ENCODE measurements around the gene RHOBTB1.
A peak's percentile ranks its signal among the peaks of the same experiment; 100 is the strongest.
"Not testable (repeated sequence)": the region's sequence is repeated elsewhere in the genome, so short reads cannot be mapped to it uniquely, and the experiment has no call there.

RHOBTB1 gene

DNA sequence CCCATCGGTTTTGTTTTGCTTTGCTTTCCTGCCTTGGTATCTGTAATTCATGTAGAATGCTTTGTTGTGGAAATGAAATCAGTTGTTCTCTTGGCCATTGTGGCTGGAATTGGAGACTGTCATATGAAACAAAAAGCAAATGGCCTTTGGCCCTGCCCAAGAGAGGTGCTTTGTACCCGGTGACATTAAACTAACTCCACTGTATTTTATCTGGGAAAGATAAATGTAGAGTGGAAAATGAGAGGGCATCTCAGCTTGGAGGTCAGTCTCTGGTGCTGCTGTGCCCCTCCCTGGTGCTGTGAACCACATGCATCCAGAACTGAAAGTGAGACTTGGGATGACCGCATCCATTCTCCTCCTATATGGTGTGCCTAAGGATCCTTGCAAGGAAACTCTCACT, 90.3 kb downstream of the RHOBTB1 start:
- DNase-seq: no peak

DNA sequence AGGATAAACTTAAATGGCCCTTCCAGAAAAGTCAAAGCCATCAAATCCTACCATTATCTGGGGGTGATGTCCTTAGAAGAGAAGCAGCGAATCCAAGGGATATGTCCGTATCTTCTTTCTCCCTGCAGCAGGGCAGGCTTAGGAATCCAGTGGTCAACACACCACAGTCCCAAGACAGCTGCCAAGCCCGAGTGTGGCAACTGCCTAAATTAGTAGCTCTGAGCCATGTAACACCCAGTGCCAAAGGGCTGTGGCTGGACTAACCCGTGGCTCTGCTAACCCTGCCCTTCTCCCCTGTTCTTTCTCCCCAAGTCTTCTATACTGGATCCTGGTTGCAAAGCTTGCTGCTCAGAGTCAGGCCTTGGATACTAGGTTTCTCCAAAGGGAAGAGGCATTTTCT, 90.9 kb downstream of the RHOBTB1 start:
- DNase-seq: no peak

DNA sequence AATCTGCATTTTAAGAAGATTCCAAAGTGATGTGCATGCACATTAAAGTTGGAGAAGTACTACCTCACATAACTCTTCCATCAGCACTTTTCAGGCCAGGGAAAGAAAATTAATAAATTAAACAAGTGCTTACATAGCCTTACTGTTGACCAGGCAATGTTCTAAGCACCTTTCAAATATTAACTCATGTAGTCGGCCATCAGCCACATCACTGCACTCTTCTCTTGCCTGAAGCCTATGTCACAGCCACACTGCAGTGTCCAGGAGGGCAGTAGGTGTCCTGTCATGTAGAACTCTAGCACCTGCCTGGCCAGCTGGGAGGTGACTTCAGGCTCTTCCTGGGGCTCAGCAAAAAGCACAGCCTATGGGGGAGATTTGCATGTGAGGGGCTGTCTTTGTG, 94.2 kb downstream of the RHOBTB1 start:
- no peak for DNase-seq

DNA sequence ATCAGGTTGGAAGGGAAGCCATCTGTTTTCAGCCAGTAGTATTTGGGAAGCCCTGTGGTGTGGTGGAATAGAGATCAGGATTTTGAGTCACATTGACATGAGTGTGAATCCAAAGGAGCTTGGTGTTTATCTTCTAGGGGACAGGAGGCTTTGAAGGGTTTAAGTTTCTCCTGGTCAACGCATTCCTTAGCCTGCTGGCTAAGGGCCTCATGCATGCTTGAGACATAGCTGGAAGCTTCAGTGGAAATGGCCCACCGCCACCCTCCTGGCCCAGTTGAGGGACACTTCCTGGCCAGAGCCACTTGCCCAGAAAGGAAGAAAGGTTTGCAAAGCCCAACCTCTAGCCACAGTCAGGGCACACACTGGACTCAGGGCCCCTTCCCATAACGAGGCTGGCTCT, 94.8 kb downstream of the RHOBTB1 start:
- no peak for DNase-seq

DNA sequence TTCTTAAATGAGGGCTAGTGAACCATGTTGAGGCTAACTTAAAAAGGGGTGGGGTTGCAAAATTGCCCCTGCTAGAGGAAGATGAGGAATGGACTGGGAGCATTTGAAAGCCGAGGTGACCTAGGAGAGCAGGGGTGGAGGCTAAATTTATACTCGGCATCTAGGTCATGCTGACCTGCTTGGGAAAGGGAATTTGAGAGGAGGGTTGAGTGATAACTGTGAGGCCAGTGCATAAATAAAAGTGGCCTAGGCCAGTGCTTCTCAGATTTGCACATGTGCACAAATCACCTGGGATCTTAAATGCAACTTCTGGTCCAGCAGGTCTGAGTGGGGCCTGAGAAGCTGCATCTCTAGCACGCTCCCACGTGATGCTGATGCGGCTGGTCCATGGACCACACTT, 95.3 kb downstream of the RHOBTB1 start:
- DNase-seq: no peak

DNA sequence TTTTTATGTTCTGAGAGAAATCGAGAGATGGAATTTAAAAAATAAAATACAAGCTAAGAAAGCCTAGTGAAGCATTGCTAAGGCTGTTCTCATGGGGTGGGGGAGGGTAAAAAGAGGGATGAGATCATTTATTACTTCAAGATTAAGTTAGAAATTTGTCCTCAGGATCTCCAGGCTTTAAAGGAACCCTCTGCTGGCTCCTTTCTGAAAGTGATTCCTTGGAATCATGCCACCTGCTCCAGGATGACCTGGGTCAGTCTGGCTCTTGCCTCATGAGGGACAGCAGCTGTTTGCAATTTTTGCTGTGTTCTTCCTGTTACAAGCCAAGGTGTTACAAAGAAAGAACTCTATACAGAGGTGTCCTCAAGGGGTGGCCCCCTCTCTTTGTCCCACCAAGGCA, 95.9 kb downstream of the RHOBTB1 start:
- DNase-seq: no peak

DNA sequence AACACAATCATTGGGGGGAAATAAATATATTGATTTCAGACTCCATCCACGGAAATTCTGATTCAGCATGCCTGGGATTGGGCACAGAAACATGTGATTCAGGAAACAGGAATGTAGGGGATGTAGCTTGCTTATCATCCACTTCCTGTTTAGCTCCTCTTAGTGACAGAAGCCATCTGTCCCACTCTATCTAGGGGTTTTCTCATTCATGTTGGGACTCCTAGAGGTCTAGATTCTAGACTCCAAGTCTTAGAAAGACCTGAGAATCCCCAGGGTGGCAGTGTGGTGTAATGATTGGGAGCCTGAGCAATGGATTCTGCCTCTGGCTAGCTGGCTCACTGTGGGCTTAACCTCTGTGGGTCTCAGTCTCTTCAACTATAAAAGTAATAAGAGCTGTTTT, 97.8 kb downstream of the RHOBTB1 start:
- DNase-seq: no peak

DNA sequence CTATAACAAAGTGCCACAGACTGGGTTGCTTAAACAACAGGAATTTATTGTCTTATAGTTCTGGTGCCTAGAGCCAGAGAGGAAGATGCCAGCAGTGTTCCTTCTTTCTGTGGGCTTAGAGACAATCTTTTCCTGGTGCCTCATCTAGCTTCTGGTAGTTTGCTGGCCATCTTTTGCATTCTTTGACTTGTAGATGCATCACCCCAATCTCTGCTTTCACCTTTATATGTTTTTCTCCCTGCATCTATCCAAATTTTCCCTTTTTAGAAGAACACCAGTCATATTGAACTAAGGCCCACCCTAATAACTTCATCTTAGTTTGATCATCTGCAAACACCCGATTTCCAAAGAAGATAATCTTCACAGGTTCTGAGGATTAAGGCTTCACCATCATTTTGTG, 98.9 kb downstream of the RHOBTB1 start:
- DNase-seq: no peak

DNA sequence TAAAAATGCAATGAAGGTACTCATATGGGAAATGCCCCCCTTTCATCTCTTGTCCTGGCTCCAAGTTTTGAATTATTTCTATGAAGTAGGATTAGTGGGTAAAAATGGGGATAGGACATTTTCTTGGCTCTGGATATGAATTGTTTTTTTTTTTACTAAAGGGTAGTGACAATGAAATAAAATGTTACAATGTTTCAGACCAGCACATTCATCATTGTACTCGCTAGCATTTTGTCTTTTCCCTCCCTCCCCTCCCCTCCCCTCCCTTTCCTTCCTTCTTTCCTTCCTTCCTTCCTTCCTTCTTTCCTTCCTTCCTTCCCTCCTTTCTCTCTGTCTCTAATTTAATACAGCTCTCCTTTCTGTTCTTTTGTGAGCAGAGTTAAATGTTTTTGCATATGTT, 101.3 kb downstream of the RHOBTB1 start:
- no peak for DNase-seq

DNA sequence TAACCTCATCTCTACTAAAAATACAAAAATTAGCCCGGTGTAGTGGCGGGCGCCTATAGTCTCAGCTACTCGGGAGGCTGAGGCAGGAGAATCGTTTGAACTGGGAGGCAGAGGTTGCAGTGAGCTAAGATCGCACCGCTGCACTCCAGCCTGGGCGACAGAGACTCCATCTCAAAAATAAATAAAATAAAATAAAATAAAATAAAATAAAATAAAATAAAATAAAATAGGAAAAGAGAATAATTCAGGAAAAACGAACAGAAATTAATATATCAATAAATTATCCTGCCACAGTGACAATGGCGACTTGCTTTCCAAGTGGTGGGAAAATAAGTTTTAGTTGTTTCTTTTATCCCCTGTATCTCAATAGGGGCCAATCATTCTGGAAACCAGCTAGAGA, 102.8 kb downstream of the RHOBTB1 start:
- DNase-seq: not testable (repeated sequence)

DNA sequence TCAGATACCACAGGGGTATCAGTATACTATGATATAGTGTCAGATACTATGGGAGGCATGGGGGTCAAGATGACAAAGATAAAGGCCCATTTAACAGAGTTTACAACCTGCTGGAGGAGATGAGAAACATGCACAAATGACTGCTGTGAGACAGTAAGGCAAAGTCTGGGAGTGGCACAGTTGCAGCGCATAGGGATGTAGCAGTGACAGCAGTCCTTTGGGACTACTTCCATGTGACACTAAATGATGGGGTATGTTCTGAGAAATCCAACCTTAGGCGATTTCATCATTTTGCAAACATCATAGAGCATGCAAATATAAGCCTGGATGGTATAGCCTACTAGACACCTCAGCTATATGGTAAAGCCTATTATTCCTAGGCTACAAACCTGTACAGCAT, 108.9 kb downstream of the RHOBTB1 start:
- DNase-seq: no peak

DNA sequence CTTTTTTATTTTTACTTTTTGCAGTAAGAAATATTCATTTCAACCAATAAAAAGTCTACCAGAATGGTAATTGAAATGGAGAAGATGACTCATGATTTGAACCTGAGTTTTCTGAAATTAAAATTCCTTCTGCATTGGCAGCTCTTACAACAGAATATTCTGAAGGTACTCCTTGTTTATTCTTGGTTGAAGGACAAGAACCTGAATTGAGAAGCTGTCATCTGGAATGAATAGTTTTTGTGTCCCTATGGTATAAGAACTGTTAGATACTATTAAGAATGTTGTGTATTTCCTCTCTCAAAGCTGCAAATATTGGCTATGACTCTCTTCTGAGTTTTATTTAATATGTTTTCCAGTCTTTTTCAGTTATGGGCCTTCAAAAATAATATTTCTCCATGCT, 109.6 kb downstream of the RHOBTB1 start:
- DNase-seq: no peak

DNA sequence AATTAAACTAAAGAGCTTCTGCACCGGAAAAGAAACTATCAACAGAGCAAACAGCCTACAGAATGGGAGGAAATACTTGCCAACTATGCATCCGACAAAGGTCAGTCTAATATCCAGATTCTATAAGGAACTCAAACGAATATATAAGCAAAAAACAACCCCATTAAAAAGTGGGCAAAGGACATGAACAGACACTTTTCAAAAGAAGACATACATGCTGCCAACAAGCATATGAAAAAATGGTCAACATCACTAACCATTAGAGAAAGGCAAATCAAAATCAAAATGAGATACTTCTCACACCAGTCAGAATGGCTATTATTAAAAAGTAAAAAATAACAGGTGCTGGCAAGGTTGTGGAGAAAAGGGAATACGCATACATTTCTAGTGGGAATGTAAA, 111.8 kb downstream of the RHOBTB1 start:
- DNase-seq: not testable (repeated sequence)

DNA sequence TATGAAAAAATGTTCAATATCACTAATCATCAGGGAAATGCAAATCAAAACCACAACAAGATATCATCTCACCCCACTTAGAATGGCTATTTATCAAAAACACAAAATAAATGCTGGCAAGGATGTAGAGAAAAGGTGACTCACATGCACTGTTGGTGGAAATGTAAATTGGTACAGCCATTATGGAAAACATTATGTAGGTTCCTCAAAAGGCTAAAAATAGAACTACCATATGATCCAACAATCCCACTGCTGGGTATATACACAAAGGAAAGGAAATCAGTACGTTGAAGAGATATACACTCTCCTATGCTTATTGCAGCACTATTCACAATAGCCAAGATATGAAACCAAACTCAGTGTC, 115.5 kb downstream of the RHOBTB1 start:
- DNase-seq: no peak

DNA sequence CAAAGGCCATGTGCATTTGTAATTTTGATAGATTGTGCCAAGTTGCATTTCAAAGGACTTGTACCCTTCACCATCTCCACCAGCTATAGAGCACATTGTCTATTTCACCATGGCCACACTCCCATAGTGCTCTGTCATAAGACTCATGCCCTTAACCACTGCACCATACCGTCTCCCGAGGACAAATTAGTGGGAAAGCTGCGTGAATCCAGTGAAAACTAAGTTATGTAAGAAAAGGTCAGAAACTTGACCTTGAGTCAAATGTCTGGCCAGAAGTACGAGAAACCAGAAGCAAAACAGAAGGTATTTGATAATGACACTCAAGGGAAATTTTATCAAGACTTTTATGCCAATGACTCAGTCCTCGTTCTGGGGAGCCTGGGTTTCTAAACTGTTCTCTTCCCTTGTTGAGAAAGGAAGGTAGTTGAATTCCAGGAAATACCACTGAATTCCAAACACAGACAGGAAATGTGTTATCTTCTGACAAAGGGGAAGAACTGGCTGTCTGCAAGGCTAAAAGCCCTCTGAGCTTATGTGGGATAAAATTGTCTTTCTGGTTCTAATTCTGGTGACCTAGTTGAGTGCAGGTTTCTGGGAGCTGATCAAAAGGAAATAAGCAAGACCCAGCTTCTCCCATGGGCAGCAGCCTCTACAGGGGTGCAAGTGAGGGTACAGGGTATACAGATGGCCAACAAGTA, 116.0 kb downstream of the RHOBTB1 start:
- DNase-seq: no peak

DNA sequence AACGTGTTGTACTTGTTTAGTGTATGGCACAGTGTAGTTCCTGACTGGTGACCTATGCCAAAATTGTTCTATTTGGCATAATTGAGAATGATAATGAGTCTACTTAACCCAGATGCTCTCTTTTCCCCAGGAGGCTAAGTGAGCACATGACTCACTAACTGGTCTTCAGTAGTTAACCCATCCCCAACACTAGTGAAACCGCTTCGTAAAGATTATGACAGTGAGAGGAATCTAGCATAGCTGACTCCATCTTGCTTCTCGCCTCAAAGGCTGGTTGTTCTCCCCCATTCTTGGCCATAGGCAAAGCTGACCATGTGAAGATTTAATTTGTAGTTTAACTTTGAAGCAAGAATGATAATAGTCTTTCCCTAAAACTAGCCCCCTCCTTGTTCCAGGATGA, 118.5 kb downstream of the RHOBTB1 start:
- no peak for DNase-seq

DNA sequence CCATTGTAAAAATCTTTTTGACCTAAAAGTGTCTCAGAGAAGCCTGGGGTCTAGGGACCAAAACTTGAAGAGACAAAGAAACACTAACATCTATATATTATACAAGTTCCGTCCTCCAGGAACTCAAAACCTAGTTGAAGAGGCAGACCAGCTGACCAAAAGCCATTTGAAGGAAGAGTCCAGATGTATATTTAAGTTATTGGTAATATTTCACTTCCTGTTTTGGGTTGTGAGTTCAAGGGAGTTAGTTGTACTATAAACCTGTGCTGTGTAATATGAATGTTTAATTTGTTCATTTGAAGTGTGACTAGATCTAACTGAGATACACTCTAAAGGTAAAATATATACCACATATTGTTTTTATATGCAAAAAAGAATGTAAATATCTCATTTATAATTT, 120.7 kb downstream of the RHOBTB1 start:
- no peak for DNase-seq

DNA sequence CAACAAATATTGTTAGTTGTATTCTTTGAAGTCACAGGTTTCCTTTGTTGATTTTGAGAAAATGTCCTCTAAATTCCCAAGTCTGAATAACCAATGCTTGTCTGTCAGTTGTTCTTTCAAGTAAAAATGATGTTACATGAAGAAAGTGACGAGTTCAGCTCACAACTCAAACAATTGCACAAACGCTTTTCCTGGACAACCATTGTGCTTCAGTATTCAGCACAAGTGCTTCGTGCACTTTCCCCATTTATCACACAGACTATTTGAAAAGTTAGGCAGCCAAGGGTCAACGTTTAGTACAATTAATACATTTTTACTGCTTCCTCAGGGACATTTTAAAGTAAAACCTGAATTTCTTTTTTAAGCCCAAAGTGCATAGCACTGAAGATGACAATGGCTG, 121.2 kb downstream of the RHOBTB1 start:
- DNase-seq: no peak

DNA sequence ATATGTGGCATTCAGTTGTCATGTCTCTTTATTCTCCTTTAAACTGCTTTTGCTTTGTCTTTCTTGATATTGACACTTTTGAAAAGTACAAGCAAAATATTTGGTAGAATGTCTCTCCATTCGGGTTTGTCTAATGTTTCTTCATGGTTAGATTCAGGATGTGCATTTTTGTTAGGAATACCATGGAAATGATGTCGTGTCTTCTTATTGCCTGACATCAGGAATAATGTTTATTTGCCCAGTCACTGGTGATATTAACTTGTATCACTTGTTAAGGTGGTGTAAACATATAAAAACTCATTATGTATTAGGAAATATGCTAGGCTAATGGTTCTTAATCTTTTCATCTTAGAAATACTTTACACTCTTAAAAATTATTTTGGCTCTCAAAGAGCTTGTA, 122.3 kb downstream of the RHOBTB1 start:
- no peak for DNase-seq

DNA sequence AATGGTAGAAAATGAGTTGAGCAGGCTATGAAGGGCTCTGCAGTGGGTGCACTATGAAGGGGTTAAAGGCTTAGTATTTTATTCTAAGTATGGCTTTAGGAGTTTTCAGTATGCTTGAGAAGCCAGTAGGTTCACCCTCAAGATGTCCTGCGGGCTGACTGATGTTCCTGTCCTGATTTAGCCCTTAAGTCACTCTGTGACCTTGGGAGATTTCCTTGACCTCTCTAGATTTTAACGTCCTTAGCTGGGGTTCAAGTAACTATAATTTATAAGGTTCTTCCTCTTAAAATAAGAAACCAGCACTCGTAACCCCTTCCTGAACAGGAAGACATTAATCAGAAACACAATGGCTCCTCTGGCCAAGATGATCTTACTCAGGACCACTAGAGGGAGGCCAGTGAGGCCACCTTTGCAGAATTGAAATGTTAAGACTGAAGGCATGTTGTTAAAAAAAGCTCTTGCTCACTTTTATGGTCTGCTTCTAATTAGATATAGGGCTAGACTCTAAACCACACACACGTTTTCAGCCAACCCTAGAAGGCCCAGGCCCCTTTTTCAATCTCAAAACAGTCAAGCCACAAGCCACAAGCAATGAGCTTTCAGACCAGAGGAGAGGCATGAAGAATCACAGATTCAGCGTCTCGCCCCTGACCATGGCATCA, 123.8 kb downstream of the RHOBTB1 start:
- peak; percentile 1 for DNase-seq
